Subcutaneous abdominal adipose tissue (tissue), 5 donors: ENCODE results near the gene MAN2B1.
"Not testable (repeated sequence)": the region's sequence is repeated elsewhere in the genome, so short reads cannot be mapped to it uniquely, and the experiment has no call there.

Source experiments
- H3K27ac ChIP-seq: one replicate; pipeline ENCODE4 v1.7.0; 2013; ENCODE audit warnings: low read depth, mild to moderate bottlenecking, inconsistent platforms, low read length, moderate library complexity
- H3K27me3 ChIP-seq, 5 donors: one replicate each; pipeline ENCODE4 v1.7.0; 2013; ENCODE audit warnings: low read length in 5 of 5, inconsistent platforms in 1 of 5; ENCODE audit not compliant: control insufficient read depth in 5 of 5, insufficient read depth in 4 of 5
- H3K36me3 ChIP-seq, 5 donors: one replicate each; pipeline ENCODE4 v1.7.0; 2013; ENCODE audit warnings: low read length in 5 of 5; ENCODE audit not compliant: control insufficient read depth in 5 of 5, insufficient read depth in 5 of 5
- H3K4me1 ChIP-seq, 5 donors: one replicate each; pipeline ENCODE4 v1.7.0; 2013; ENCODE audit warnings: low read length in 5 of 5, mild to moderate bottlenecking in 3 of 5, moderate library complexity in 1 of 5; ENCODE audit not compliant: control insufficient read depth in 5 of 5, insufficient read depth in 5 of 5
- H3K4me3 ChIP-seq, 5 donors: one replicate each; pipeline ENCODE4 v1.7.0; 2013; ENCODE audit warnings: low read length in 5 of 5, low read depth in 1 of 5
- H3K9ac ChIP-seq, 5 donors: one replicate each; pipeline ENCODE4 v1.7.0; 2013; ENCODE audit warnings: low read length in 5 of 5, mild to moderate bottlenecking in 4 of 5, moderate library complexity in 3 of 5
- H3K9me3 ChIP-seq, 5 donors: one replicate each; pipeline ENCODE4 v1.7.0; 2013; ENCODE audit warnings: low read length in 5 of 5; ENCODE audit not compliant: control insufficient read depth in 5 of 5
- donor health status: healthy.
- donor health status: healthy.
- donor health status: healthy.
- donor health status: healthy.
- donor health status: healthy.

MAN2B1 gene

GRCh38 chr19:12647490-12648071 lies 19.0 kb downstream of the MAN2B1 start:
- H3K27ac ChIP-seq = no peak overlapping the region
- H3K9ac ChIP-seq = peak overlapping the region in 1 of 5 donors; percentile 59
- no peaks in the 10 kb centered on the region for H3K27me3 ChIP-seq
- peaks cover 3 to 12% (median 11%) of the 10 kb centered on the region in 5 donors for H3K4me1 ChIP-seq
- H3K9me3 ChIP-seq = no peaks in the 10 kb centered on the region
- H3K36me3 ChIP-seq = peaks cover 0 to 16% (median 8%) of the 10 kb centered on the region in 5 donors
- H3K4me3 ChIP-seq = peak overlapping the region in 4 of 5 donors; percentile 38 to 52 (median 46)

DNA sequence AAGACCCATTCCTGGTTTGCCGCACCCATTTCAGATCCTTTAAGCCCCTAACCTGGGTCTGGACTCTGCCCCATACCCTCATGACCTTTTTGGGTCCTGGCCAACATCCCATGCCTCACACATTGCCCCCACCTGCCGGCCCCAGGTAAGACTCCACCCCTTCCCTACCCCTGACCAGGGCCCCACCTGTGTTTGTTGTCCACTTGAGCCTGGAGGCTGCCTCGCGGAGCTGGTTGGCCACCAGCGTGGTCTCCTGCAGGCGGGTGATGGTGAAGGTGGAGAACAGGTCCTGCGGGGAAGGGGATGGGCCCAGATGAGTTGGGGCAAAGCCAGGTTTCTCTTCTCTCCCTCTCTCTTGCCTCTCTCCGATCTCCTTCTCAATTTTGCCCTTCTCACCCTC lies 19.5 kb downstream of the MAN2B1 start:
- Histone ChIP-seq H3K4me3 (no peak overlapping the region), H3K36me3 (peaks cover 0 to 14% (median 6%) of the 10 kb centered on the region in 5 donors), H3K27me3 (no peaks in the 10 kb centered on the region), H3K9me3 (no peaks in the 10 kb centered on the region), H3K27ac (no peak overlapping the region), H3K4me1 (peaks cover 3 to 12% (median 11%) of the 10 kb centered on the region in 5 donors), H3K9ac (no peak overlapping the region)

DNA sequence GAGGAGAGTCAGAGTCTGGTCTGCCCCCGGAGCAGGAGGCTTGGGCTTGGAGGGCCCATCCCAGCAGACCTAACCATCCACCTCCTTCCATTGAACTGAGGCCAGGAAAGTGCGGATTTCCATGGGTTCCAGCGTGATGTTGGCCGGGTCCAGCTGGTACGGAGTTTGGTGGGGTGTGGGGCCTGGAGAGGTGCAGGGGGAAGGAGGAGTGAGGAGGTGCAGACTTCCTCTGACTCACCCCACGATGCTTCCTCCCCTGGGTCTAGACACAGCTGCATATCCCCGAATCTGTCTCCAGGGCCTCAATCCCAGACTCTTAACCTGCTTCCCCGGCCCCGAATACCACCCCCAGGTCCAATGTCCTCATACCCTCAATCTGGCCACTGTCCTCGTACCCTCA lies 20.0 kb downstream of the MAN2B1 start:
- peaks cover 0 to 10% (median under 1%) of the 10 kb centered on the region in 5 donors for H3K36me3 ChIP-seq
- H3K4me1 ChIP-seq = peaks cover 3 to 12% (median 11%) of the 10 kb centered on the region in 5 donors
- no peaks in the 10 kb centered on the region for H3K27me3 ChIP-seq
- no peak overlapping the region for H3K4me3 ChIP-seq
- H3K9ac ChIP-seq = no peak overlapping the region
- no peak overlapping the region for H3K27ac ChIP-seq
- H3K9me3 ChIP-seq = no peaks in the 10 kb centered on the region

- not testable (repeated sequence) for H3K36me3 ChIP-seq, H3K27ac ChIP-seq, H3K9ac ChIP-seq, H3K9me3 ChIP-seq, H3K4me3 ChIP-seq, H3K27me3 ChIP-seq
- peaks cover 5 to 21% (median 19%) of the 10 kb centered on the region in 5 donors for H3K4me1 ChIP-seq
These were observed 22.8 kb downstream of the MAN2B1 start for GRCh38 chr19:12643716-12644115.

GRCh38 chr19:12642506-12642905 lies 24.0 kb downstream of the MAN2B1 start:
- no peak overlapping the region for H3K9ac ChIP-seq
- no peaks in the 10 kb centered on the region for H3K9me3 ChIP-seq
- H3K36me3 ChIP-seq = peaks cover 0 to 3% (median 0%) of the 10 kb centered on the region in 5 donors
- H3K27ac ChIP-seq = no peak overlapping the region
- H3K4me3 ChIP-seq = no peak overlapping the region
- H3K4me1 ChIP-seq = peaks cover 2 to 10% (median 8%) of the 10 kb centered on the region in 5 donors
- no peaks in the 10 kb centered on the region for H3K27me3 ChIP-seq

- peaks cover 2 to 10% (median 8%) of the 10 kb centered on the region in 5 donors for H3K4me1 ChIP-seq
These were observed 25.1 kb downstream of the MAN2B1 start for GRCh38 chr19:12641456-12641855.

GRCh38 chr19:12639901-12640613 lies 26.5 kb downstream of the MAN2B1 start:
- Histone ChIP-seq H3K9ac (peak overlapping the region in 3 of 5 donors; percentile 39 to 71 (median 64)), H3K36me3 (peaks cover 0 to 3% (median 0%) of the 10 kb centered on the region in 5 donors), H3K27me3 (no peaks in the 10 kb centered on the region), H3K4me3 (peak overlapping the region; percentile 19 to 62 (median 48)), H3K27ac (no peak overlapping the region), H3K9me3 (no peaks in the 10 kb centered on the region), H3K4me1 (peaks cover 2 to 10% (median 8%) of the 10 kb centered on the region in 5 donors)

More at GRCh38 chr19:12641456-12641855, 25.1 kb downstream of the MAN2B1 start:
- H3K27me3 ChIP-seq = no peaks in the 10 kb centered on the region
- H3K36me3 ChIP-seq = peaks cover 0 to 3% (median 0%) of the 10 kb centered on the region in 5 donors
- H3K27ac ChIP-seq = no peak overlapping the region
- no peaks in the 10 kb centered on the region for H3K9me3 ChIP-seq
- no peak overlapping the region for H3K4me3 ChIP-seq
- no peak overlapping the region for H3K9ac ChIP-seq

- Histone ChIP-seq H3K27me3 (no peaks in the 10 kb centered on the region), H3K9me3 (no peaks in the 10 kb centered on the region), H3K27ac (no peak overlapping the region), H3K9ac (no peak overlapping the region), H3K36me3 (no peaks in the 10 kb centered on the region), H3K4me3 (no peak overlapping the region), H3K4me1 (peaks cover 2 to 10% (median 8%) of the 10 kb centered on the region in 5 donors)
These were observed 27.8 kb downstream of the MAN2B1 start for GRCh38 chr19:12638611-12639182.

GRCh38 chr19:12636631-12637030 lies 29.9 kb downstream of the MAN2B1 start:
- no peak overlapping the region for H3K9ac ChIP-seq
- no peak overlapping the region for H3K27ac ChIP-seq
- no peaks in the 10 kb centered on the region for H3K27me3 ChIP-seq
- no peak overlapping the region for H3K4me3 ChIP-seq
- peaks cover 0 to 3% (median 0%) of the 10 kb centered on the region in 5 donors for H3K36me3 ChIP-seq
- H3K9me3 ChIP-seq = no peaks in the 10 kb centered on the region
- peaks cover 2 to 10% (median 8%) of the 10 kb centered on the region in 5 donors for H3K4me1 ChIP-seq

- no peak overlapping the region for H3K27ac ChIP-seq
- H3K9me3 ChIP-seq = peaks cover 11 to 24% (median 14%) of the 10 kb centered on the region in 5 donors
- no peaks in the 10 kb centered on the region for H3K27me3 ChIP-seq
- H3K4me1 ChIP-seq = peaks cover 0 to 2% (median 0%) of the 10 kb centered on the region in 5 donors
- H3K9ac ChIP-seq = no peak overlapping the region
- H3K36me3 ChIP-seq = peaks cover 25 to 63% (median 44%) of the 10 kb centered on the region in 5 donors
- no peak overlapping the region for H3K4me3 ChIP-seq
These were observed 37.3 kb downstream of the MAN2B1 start for GRCh38 chr19:12629215-12629614.
